Prostate gland (tissue), 2 donors: ENCODE results near the gene TAOK1. TPM values are rescaled to one million over a fixed set of nuclear protein-coding genes. Genes with fewer than 3 reads are reported as not detected.
"Not testable (repeated sequence)": the region's sequence is repeated elsewhere in the genome, so short reads cannot be mapped to it uniquely, and the experiment has no call there.

Experiments
- DNase-seq: peaks from one replicate; pipeline ENCODE4 v3.0.0-alpha.2; 2019; ENCODE audit warnings: low spot score
- H3K27ac ChIP-seq, 2 donors: fragments of 200-600 bp; sonication (generic); 2 replicates each; pipeline ENCODE4 v1.5.1; 2017 to 2019
- H3K27me3 ChIP-seq: fragments of 200-600 bp; sonication (generic); replicated peaks from 2 replicates; pipeline ENCODE4 v1.5.1; 2019; ENCODE audit not compliant: insufficient read depth
- H3K36me3 ChIP-seq, 2 donors: fragments of 200-600 bp; sonication (generic); 1 replicate in 1 of 2; 2 replicates in 1 of 2; pipeline versions ENCODE4 v1.5.1 to v1.8.1; 2017 to 2019
- H3K4me1 ChIP-seq: fragments of 200-600 bp; sonication (generic); replicated peaks from 2 replicates; pipeline ENCODE4 v1.5.1; 2019
- H3K4me3 ChIP-seq, 2 donors: fragments of 200-600 bp; sonication (generic); 2 replicates each; pipeline ENCODE4 v1.5.1; 2017 to 2019
- H3K9me3 ChIP-seq: fragments of 200-600 bp; sonication (generic); 2 replicates; pipeline ENCODE4 v1.5.1; 2017
- POLR2A ChIP-seq: fragments of 450-650 bp; IDR thresholded peaks from one replicate; pipeline ENCODE4 v1.6.1; 2016; ENCODE audit warnings: antibody characterized with exemption, mild to moderate bottlenecking
- POLR2AphosphoS5 ChIP-seq: sonication (generic); formaldehyde crosslinking; IDR thresholded peaks from one replicate; pipeline ENCODE4 v1.6.1; 2017; ENCODE audit warnings: antibody characterized with exemption
- WGBS: methylation state at CpG from one replicate; pipeline ENCODE4 v1.1.5; 2018; 5-methylcytosine and 5-hydroxymethylcytosine counted together
- intact Hi-C: fragments of 100-400 bp; cut with DNase I; formaldehyde crosslinking; loops from one replicate; pipeline ENCODE4 v1.14.2; 2022
- total RNA-seq, 2 donors: library from RNA; depleted of rRNA; stranded (reverse); fragments of >200 nt; gene quantifications; one replicate each; pipeline ENCODE4 v1.1.0, GENCODE V29; 2016
- TF ChIP-seq, protein P1 (sequence below), 4 experiments: fragments of 200-600 bp in 2 of 4; fragments of 450-650 bp in 2 of 4; sonication (generic) in 2 of 4; IDR thresholded peaks; 1 replicate in 3 of 4; 2 replicates in 1 of 4; pipeline ENCODE4 v1.5.1; 2016 to 2019; ENCODE audit warnings: antibody characterized with exemption in 4 of 4, mild to moderate bottlenecking in 2 of 4, moderate library complexity in 2 of 4

The TAOK1 gene
- total RNA-seq, 2 donors from 2014 or later, result 27.4 to 80.5 TPM

- H3K9me3 ChIP-seq, intact Hi-C loops, H3K4me3 ChIP-seq, H3K36me3 ChIP-seq, H3K27ac ChIP-seq, H3K4me1 ChIP-seq, H3K27me3 ChIP-seq: not testable (repeated sequence)
- WGBS, result 57% methylated on average over 7 of the region's 7 CpGs
- TF ChIP-seq POLR2AphosphoS5, result peak; percentile 51
- peak; percentile 35 for DNase-seq
Measured at GRCh38 chr17:29480249-29480928, 90.2 kb downstream of the TAOK1 start.

DNA sequence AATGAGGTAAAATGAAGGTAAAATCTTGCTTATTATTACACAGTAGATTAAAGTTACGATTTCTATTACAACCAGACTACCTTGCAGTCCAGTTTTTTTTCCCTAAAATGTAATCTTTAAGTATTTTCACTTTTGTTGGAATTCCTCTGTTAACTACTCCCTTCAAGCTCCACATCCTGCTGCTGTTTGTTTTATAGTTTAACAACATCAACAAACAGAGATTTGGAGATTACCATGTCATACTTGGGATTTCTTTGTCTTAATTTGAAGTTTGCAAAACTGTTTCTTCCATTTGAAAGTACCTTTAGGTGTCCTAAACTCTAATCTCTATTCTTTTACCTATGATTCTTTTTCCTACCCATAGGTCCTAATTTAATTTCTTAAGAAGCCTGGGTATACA, 93.3 kb downstream of the TAOK1 start:
- no peaks in the 10 kb centered on the region for H3K36me3 ChIP-seq
- DNase-seq, result no peak
- H3K9me3 ChIP-seq, result no peaks in the 10 kb centered on the region
- H3K27ac ChIP-seq, result no peak overlapping the region
- H3K4me3 ChIP-seq, result no peak overlapping the region
- no peaks in the 10 kb centered on the region for H3K27me3 ChIP-seq
- TF ChIP-seq, protein P1, sequence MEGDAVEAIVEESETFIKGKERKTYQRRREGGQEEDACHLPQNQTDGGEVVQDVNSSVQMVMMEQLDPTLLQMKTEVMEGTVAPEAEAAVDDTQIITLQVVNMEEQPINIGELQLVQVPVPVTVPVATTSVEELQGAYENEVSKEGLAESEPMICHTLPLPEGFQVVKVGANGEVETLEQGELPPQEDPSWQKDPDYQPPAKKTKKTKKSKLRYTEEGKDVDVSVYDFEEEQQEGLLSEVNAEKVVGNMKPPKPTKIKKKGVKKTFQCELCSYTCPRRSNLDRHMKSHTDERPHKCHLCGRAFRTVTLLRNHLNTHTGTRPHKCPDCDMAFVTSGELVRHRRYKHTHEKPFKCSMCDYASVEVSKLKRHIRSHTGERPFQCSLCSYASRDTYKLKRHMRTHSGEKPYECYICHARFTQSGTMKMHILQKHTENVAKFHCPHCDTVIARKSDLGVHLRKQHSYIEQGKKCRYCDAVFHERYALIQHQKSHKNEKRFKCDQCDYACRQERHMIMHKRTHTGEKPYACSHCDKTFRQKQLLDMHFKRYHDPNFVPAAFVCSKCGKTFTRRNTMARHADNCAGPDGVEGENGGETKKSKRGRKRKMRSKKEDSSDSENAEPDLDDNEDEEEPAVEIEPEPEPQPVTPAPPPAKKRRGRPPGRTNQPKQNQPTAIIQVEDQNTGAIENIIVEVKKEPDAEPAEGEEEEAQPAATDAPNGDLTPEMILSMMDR (IDR thresholded peaks at IDR 0.05), result no peak
- TF ChIP-seq POLR2A (no peak), POLR2AphosphoS5 (no peak)
- 69% methylated on average over 1 of the region's 1 CpG for WGBS
- intact Hi-C loops, result no loop called here
- no peaks in the 10 kb centered on the region for H3K4me1 ChIP-seq

DNA sequence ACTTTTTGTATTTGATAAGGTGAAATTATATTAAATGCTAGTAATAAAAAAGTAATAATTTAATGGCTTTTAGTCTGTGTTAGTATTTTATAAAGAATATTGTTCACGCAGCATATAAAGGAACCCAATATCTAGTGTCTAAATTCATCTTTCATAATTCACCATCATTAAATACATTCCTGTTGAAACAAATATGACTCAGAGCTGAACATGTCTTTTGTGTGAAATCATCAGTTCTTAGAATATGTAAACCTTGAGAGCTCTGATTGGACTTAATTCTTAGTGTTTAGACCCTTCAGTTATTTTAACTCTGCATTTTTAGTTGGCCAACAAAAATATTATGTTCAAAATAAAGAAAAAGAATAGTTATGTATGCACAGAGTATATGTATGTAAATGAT, 104.8 kb downstream of the TAOK1 start:
- intact Hi-C loops, result no loop called here
- no peak overlapping the region for H3K27ac ChIP-seq
- no peak for DNase-seq
- H3K27me3 ChIP-seq, result no peaks in the 10 kb centered on the region
- no peaks in the 10 kb centered on the region for H3K36me3 ChIP-seq
- no peak overlapping the region for H3K4me3 ChIP-seq
- no peaks in the 10 kb centered on the region for H3K9me3 ChIP-seq
- TF ChIP-seq POLR2AphosphoS5 (no peak), POLR2A (no peak)
- TF ChIP-seq, protein P1 (IDR thresholded peaks at IDR 0.05), result no peak
- no peaks in the 10 kb centered on the region for H3K4me1 ChIP-seq
- 97% methylated on average over 1 of the region's 1 CpG for WGBS

- H3K4me1 ChIP-seq, result no peaks in the 10 kb centered on the region
Measured at GRCh38 chr17:29504711-29505110, 114.5 kb downstream of the TAOK1 start.

DNA sequence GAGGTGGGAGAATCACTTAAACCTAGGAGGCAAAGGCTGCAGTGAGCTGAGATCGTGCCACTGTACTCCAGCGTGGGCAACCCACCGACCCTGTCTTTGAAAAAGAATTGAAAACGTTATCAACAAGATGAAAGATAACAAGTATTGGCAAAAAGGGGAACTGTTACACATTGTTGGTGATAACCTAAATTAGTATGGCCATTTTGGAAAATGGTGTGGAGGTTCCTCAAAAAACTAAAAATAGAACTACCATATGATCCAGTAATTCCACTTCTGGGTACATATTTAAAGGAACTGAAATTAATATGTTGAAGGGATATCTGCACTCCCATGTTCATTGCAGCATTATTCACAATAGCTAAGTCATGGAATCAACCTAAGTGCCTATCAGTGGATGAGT, 115.7 kb downstream of the TAOK1 start:
- no peaks in the 10 kb centered on the region for H3K36me3 ChIP-seq
- no peaks in the 10 kb centered on the region for H3K4me1 ChIP-seq
- TF ChIP-seq POLR2A (no peak), POLR2AphosphoS5 (no peak)
- TF ChIP-seq, protein P1 (IDR thresholded peaks at IDR 0.05), result no peak
- no peak overlapping the region for H3K27ac ChIP-seq
- H3K9me3 ChIP-seq, result no peaks in the 10 kb centered on the region
- intact Hi-C loops, result no loop called here
- DNase-seq, result no peak
- H3K4me3 ChIP-seq, result no peak overlapping the region
- 84% methylated on average over 4 of the region's 4 CpGs for WGBS
- H3K27me3 ChIP-seq, result no peaks in the 10 kb centered on the region

More at GRCh38 chr17:29504711-29505110, 114.5 kb downstream of the TAOK1 start:
- TF ChIP-seq POLR2A (no peak), POLR2AphosphoS5 (no peak)
- TF ChIP-seq, protein P1 (IDR thresholded peaks at IDR 0.05), result no peak
- Histone ChIP-seq H3K27me3 (no peaks in the 10 kb centered on the region), H3K4me3 (no peak overlapping the region), H3K36me3 (no peaks in the 10 kb centered on the region), H3K9me3 (no peaks in the 10 kb centered on the region), H3K27ac (no peak overlapping the region)
- intact Hi-C loops, result no loop called here
- WGBS, result 91% methylated on average over 1 of the region's 1 CpG
- no peak for DNase-seq
